Activated B cell treated with CpG ODN at 0.5 μM for 24 hours (primary cell): ENCODE results near the gene SEC14L5. TPM values are rescaled to one million over a fixed set of nuclear protein-coding genes. Genes with fewer than 3 reads are reported as not detected.
"Not testable (repeated sequence)": the region's sequence is repeated elsewhere in the genome, so short reads cannot be mapped to it uniquely, and the experiment has no call there.

Experiments
- ATAC-seq: fragments of 200-7000 bp; cut with Tn5 transposase; one replicate; pipeline ENCODE4 v1.10.0; 2021; ENCODE audit warnings: low read depth, mild to moderate bottlenecking, moderate library complexity
- CTCF ChIA-PET: fragments of 350-600 bp; sonication (Branson Sonifier 250); formaldehyde crosslinking; loops from one replicate; lab custom pipeline; 2021; ENCODE audit warnings: antibody characterized with exemption; lab: Charles Lee
- POLR2A ChIA-PET: fragments of 350-600 bp; sonication (Branson Sonifier 250); formaldehyde crosslinking; loops from one replicate; lab custom pipeline; 2021; ENCODE audit warnings: antibody characterized with exemption; lab: Charles Lee
- DNase-seq: peaks from one replicate; pipeline ENCODE4 v3.0.0; 2022
- H3K27ac Mint-ChIP-seq: one replicate; pipeline ENCODE4 v1.8.0; 2020; ENCODE audit warnings: mixed read lengths
- H3K27me3 Mint-ChIP-seq: one replicate; pipeline ENCODE4 v1.8.0; 2021; ENCODE audit warnings: mixed read lengths
- H3K36me3 Mint-ChIP-seq: one replicate; pipeline ENCODE4 v1.8.0; 2021; ENCODE audit warnings: low read depth, mixed read lengths
- H3K4me1 Mint-ChIP-seq: one replicate; pipeline ENCODE4 v1.8.0; 2021; ENCODE audit warnings: mixed read lengths
- H3K4me3 Mint-ChIP-seq: one replicate; pipeline ENCODE4 v1.8.0; 2020; ENCODE audit warnings: mild to moderate bottlenecking, mixed read lengths
- H3K9me3 Mint-ChIP-seq: one replicate; pipeline ENCODE4 v1.8.0; 2020; ENCODE audit warnings: mixed read lengths
- intact Hi-C: fragments of 100-400 bp; cut with micrococcal nuclease; formaldehyde crosslinking; loops from one replicate; pipeline ENCODE4 v1.15.1; 2024
- total RNA-seq: library from RNA; stranded (reverse); gene quantifications from 2 replicates; pipeline ENCODE4 v1.2.3, GENCODE V29; 2022
- TF ChIP-seq, protein P1 (sequence below): fragments of 200-600 bp; IDR thresholded peaks from one replicate; pipeline ENCODE4 v1.8.0; 2022; ENCODE audit warnings: antibody characterized with exemption, mild to moderate bottlenecking

Gene SEC14L5
- total RNA-seq, 1 donor from 2014 or later = not detected

GRCh38 chr16:5044011-5044540, 85.9 kb downstream of the SEC14L5 start:
- Mint-ChIP-seq H3K36me3 (no peaks in the 10 kb centered on the region), H3K27ac (no peak overlapping the region), H3K9me3 (no peaks in the 10 kb centered on the region), H3K4me3 (no peak overlapping the region), H3K4me1 (no peaks in the 10 kb centered on the region), H3K27me3 (peaks cover 11% of the 10 kb centered on the region)
- TF ChIP-seq, protein P1, sequence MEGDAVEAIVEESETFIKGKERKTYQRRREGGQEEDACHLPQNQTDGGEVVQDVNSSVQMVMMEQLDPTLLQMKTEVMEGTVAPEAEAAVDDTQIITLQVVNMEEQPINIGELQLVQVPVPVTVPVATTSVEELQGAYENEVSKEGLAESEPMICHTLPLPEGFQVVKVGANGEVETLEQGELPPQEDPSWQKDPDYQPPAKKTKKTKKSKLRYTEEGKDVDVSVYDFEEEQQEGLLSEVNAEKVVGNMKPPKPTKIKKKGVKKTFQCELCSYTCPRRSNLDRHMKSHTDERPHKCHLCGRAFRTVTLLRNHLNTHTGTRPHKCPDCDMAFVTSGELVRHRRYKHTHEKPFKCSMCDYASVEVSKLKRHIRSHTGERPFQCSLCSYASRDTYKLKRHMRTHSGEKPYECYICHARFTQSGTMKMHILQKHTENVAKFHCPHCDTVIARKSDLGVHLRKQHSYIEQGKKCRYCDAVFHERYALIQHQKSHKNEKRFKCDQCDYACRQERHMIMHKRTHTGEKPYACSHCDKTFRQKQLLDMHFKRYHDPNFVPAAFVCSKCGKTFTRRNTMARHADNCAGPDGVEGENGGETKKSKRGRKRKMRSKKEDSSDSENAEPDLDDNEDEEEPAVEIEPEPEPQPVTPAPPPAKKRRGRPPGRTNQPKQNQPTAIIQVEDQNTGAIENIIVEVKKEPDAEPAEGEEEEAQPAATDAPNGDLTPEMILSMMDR = no peak
- intact Hi-C loops = no loop called here
- POLR2A ChIA-PET = no interaction called here
- no peak for ATAC-seq
- CTCF ChIA-PET = no interaction called here
- DNase-seq = no peak

DNA sequence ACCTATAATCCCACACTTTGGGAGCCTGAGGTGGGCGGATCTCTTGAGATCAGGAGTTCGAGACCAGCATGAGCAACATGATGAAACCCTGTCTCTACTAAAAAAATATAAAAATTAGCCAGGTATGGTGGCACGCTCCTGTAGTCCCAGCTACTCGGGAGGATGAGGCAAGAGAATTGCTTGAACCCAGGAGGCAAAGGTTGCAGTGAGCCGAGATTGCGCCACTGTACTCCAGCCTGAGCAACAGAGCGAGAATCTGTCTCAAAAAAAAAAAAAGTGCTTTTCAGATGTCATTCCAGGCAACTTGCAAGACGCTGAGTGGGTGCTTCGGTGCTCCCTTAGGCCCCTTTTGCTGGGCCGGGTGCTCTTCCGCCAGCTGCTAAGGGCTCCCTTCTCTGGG, 86.5 kb downstream of the SEC14L5 start:
- H3K36me3 Mint-ChIP-seq, CTCF ChIA-PET, ATAC-seq, intact Hi-C loops, H3K27ac Mint-ChIP-seq, DNase-seq, POLR2A ChIA-PET, H3K9me3 Mint-ChIP-seq, H3K4me3 Mint-ChIP-seq, H3K4me1 Mint-ChIP-seq: not testable (repeated sequence)
- H3K27me3 Mint-ChIP-seq = peaks cover 11% of the 10 kb centered on the region

DNA sequence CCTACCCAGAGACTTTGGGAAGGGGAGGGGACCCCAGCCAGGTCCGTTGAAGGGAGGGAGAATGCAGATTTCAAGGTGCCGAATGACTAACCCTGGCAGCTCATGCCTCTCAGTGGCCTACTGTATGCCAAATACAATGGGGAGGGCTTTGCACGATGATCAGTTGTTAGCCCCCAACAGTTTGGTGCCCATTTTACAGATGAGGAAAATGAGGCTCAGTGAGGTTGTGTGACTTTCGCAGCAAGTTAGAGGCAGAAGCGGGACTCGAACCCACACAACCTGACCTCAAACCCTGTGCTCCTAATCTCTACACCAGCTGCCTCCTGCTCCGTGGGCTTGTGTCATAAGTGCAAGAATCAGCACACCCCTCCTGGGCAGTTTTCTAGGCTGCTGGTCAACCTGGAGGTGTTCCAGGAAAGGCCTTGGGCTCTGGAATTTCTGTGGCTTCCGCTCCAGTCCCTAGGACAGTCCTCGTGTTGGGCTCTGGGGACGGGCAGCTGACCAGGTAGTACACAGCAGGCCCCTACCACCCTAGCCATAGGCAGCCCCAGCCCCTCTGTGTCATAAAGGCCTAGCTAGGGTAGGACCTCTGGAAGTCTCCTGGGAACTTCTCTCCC, 87.5 kb downstream of the SEC14L5 start:
- Mint-ChIP-seq H3K27ac (no peak overlapping the region), H3K9me3 (peaks cover 2% of the 10 kb centered on the region), H3K36me3 (no peaks in the 10 kb centered on the region), H3K4me1 (no peaks in the 10 kb centered on the region), H3K27me3 (peaks cover 11% of the 10 kb centered on the region), H3K4me3 (no peak overlapping the region)
- DNase-seq (no peak), ATAC-seq (no peak)
- ChIA-PET POLR2A (no interaction called here), CTCF (no interaction called here)
- intact Hi-C loops = no loop called here
- TF ChIP-seq, protein P1 = no peak

DNA sequence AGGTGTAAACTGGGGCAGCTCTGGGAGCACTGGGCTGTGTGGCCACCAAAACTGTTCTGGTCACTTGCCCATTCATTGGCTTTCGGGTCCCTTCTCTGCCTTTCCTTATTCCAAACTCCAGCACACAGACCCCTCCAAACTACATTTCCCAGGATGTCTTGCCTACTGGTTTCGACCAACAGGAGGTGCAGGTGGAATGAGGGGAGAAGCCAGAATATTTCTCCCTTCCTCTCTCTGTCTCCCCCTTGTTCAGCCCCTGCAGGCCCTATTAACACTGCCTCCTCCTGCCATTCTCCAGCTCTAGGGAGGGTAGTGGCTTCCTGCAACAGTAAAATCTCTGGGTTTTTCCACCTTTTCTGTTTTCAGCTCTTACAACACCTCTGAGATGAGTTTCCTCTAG, 88.8 kb downstream of the SEC14L5 start:
- ChIA-PET CTCF (no interaction called here), POLR2A (no interaction called here)
- no peak for ATAC-seq
- DNase-seq = no peak
- Mint-ChIP-seq H3K36me3 (no peaks in the 10 kb centered on the region), H3K4me1 (no peaks in the 10 kb centered on the region), H3K9me3 (peaks cover 4% of the 10 kb centered on the region), H3K4me3 (no peak overlapping the region), H3K27me3 (peaks cover 9% of the 10 kb centered on the region), H3K27ac (no peak overlapping the region)
- intact Hi-C loops = no loop called here
- TF ChIP-seq, protein P1 = no peak

DNA sequence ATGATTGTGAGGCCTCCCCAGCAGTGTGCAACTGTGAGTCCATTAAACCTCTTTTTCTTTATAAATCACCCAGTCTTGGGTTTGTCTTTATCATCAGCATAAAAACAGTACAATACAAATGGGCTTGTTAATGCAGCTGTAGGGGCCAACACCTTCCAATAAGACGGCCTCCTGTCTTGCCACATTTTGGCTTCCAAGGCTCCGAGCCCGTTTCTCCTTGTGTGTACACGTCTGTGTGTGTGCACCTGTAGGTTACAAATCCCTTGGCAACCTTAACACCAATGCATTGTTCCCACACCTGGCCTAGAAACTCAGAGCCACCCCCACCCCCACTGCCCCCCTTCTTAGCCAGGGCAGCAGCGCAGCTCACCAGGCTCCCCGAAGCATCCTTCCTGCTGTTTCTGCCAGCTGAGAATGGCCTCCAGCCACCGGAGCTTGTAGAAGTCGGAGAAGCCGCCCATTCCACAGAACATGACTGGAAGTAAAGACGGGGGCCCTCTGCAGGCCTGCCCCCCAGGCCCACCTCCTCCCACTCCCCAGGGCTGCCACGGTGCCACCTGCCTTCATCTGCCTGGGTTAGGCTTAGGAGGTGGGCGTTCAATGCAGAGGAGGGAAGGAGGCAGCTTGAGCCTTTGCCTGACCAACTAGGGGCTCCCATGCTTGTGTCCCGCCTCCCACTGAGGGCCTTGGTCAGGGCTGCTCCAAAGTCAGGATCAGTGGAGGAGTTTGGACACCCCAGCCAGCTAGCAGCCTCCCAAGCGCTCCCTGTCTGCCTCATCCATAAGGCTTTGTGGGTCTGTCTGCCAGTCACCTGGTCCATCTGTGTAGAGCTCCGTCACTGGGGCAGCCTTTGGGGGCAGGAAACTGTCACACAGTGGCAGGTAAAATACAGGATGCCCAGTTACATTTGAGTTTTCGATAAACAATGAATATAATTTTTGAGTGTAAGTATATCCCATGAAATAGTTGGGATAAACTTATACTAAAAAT, 97.0 kb downstream of the SEC14L5 start:
- ATAC-seq = no peak
- ChIA-PET CTCF (no interaction called here), POLR2A (no interaction called here)
- DNase-seq = no peak
- TF ChIP-seq, protein P1 = no peak
- Mint-ChIP-seq H3K9me3 (peaks cover 4% of the 10 kb centered on the region), H3K4me1 (no peaks in the 10 kb centered on the region), H3K27me3 (peaks cover 3% of the 10 kb centered on the region), H3K36me3 (no peaks in the 10 kb centered on the region), H3K4me3 (no peak overlapping the region), H3K27ac (no peak overlapping the region)
- intact Hi-C loops = no loop called here
